Activated CD8-positive, alpha-beta memory T cell treated with anti-CD3 and anti-CD28 coated beads, Interleukin-2, amount 10 ng/mL, durations not matched to agents 7 days and 5 days (primary cell): Measurements from ENCODE around the gene TANC1. TPM values are rescaled to one million over a fixed set of nuclear protein-coding genes. Genes with fewer than 3 reads are reported as not detected.

Experiments
- ATAC-seq: fragments of 150-1000 bp; cut with Tn5 transposase; one replicate; pipeline ENCODE4 v1.10.0; 2021; ENCODE audit warnings: moderate library complexity
- CTCF ChIA-PET: fragments of 350-600 bp; sonication (Branson Sonifier 250); formaldehyde crosslinking; loops from one replicate; lab custom pipeline; 2021; ENCODE audit warnings: antibody characterized with exemption; lab: Charles Lee
- DNase-seq: peaks from one replicate; pipeline ENCODE4 v3.0.0-alpha.2; 2020
- H3K27ac Mint-ChIP-seq: one replicate; pipeline ENCODE4 v1.8.0; 2021; ENCODE audit warnings: mild to moderate bottlenecking, mixed read lengths
- H3K27me3 Mint-ChIP-seq: one replicate; pipeline ENCODE4 v1.8.0; 2021; ENCODE audit warnings: mixed read lengths
- H3K36me3 Mint-ChIP-seq: one replicate; pipeline ENCODE4 v1.8.0; 2021; ENCODE audit warnings: mild to moderate bottlenecking, mixed read lengths
- H3K4me1 Mint-ChIP-seq: one replicate; pipeline ENCODE4 v1.8.0; 2021; ENCODE audit warnings: mixed read lengths
- H3K4me3 Mint-ChIP-seq: one replicate; pipeline ENCODE4 v1.8.0; 2021; ENCODE audit warnings: mild to moderate bottlenecking, moderate library complexity, mixed read lengths
- H3K9me3 Mint-ChIP-seq: one replicate; pipeline ENCODE4 v1.8.0; 2022; ENCODE audit warnings: low read depth, mixed read lengths
- total RNA-seq, 2 experiments: library from RNA; stranded (reverse); gene quantifications; one replicate each; pipeline ENCODE4 v1.2.3, GENCODE V29; 2021

Gene TANC1
- total RNA-seq, 2 experiments from 2014 or later: 0.16 to 0.20 TPM

DNA sequence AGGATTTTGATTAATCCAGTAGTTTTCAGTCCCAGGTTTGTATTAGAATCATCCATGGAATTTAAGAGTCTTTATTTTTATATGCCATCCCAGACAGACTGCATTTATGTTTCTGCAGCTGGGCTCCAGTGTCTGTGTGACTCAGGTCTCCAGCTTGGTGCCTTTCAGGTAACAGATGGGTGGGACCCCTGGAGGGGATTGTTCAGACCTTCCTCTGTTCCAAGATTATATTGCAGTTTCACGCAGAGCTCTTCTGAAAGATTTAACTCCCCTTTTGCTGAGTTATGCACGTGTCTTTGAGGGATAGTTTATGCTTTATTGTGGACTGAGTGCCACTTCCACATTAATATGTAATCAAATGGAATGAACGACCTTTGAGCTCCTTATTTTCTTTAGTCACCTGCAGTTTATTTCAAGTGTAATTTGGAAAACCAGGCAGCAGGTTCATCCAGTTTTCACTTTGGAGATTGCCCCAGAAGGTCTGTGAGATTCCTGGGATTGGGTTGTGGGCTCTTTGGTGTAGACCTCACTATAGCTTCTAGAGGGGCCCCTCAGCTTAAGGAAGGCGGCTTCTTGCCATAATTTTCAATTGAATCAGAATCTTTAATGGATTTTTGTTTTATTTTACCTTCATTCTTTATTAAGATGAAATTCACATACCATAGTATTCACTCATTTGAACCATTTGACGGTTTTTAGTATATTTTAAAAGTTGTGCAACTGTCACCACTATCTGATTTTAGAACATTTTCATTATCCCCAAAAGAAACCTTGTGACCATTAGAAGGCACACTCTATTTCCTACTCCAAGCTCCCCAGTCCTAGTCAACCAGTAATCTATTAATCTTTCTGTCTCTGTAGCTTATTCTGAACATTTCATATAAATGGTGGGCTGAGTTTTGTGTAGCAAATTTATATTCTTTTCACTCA lies 183.0 kb downstream of the TANC1 start:
- Mint-ChIP-seq H3K4me1 (no peaks in the 10 kb centered on the region), H3K9me3 (no peaks in the 10 kb centered on the region), H3K27me3 (peaks cover 24% of the 10 kb centered on the region), H3K27ac (no peak overlapping the region), H3K36me3 (no peaks in the 10 kb centered on the region), H3K4me3 (no peak overlapping the region)
- CTCF ChIA-PET: no interaction called here
- no peak for ATAC-seq
- DNase-seq: no peak

DNA sequence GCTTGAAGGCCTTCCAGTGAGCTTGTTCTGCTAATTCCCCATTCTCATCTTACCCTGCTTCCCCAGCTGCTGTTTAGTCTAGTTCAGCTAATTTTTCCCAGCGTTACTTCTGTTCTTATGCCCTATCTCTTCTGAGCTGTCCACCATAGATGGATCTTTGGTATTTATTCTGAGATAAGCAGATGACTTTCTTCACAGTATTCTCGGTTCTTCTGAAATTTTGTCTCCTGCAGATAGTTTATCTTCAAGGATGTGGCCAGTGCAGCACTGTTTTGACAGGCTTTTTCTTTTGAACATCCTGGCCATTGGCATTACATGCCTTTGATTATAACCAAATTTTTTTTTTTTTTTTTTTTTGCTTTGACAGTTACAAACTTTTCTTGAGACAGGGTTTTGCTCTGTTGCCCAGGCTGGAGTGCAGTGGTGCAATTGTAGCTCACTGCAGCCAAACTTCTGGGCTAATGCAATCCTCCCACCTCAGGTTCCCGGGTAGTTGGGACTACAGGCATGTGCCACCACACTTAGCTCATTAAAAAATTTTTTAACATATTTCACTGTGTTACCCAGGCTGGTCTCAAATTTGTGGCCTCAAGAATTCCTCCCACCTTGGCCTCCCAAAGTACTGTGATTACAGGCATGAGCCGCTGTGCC lies 183.8 kb downstream of the TANC1 start:
- H3K4me1 Mint-ChIP-seq: no peaks in the 10 kb centered on the region
- CTCF ChIA-PET: no interaction called here
- ATAC-seq (no peak), DNase-seq (no peak)
- H3K4me3 Mint-ChIP-seq: no peak overlapping the region
- no peaks in the 10 kb centered on the region for H3K36me3 Mint-ChIP-seq
- H3K27me3 Mint-ChIP-seq: peaks cover 20% of the 10 kb centered on the region
- H3K9me3 Mint-ChIP-seq: no peaks in the 10 kb centered on the region
- no peak overlapping the region for H3K27ac Mint-ChIP-seq

DNA sequence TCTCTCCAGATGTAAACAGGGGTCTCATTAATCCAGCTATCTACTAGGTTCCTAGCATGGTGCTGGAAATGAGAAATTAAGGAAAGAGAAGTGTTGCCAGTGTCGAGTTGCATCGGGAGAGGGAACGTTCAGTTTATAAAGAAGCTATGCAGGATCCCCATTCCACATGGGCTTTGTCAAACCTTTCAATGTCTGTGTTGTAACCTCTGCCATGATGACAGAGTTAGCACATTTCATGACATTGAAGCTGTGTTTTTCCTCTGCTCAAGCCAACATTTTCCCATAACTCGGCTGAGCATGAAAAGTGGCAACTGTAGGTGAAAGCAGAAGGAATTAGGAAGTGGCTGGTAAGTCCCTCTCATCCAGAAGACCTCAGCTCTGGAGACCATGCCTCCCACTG lies 184.6 kb downstream of the TANC1 start:
- Mint-ChIP-seq H3K4me1 (peaks cover 3% of the 10 kb centered on the region), H3K9me3 (no peaks in the 10 kb centered on the region), H3K4me3 (no peak overlapping the region), H3K27me3 (peaks cover 13% of the 10 kb centered on the region), H3K36me3 (no peaks in the 10 kb centered on the region), H3K27ac (no peak overlapping the region)
- CTCF ChIA-PET: no interaction called here
- DNase-seq (no peak), ATAC-seq (no peak)

DNA sequence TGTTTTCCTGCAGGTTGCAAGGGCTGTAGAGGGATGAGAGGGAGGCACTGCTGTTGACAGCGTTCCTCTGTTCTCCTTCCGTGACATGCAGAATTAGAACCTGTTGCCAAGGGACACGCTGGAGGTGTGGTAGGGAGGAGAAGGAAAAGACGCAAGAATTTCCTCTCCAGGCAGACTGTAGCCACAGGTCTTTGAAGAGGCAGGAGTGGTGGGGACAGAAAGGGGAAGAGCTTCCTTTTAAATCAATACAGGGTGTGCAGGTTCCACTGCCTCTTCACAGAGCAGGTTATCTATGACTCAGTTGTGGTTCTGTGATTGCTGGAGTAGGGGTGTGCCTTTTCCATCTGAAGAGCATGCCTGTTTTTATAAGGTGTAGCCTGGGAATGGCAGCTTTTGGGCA lies 185.0 kb downstream of the TANC1 start:
- CTCF ChIA-PET: no interaction called here
- ATAC-seq: no peak

DNA sequence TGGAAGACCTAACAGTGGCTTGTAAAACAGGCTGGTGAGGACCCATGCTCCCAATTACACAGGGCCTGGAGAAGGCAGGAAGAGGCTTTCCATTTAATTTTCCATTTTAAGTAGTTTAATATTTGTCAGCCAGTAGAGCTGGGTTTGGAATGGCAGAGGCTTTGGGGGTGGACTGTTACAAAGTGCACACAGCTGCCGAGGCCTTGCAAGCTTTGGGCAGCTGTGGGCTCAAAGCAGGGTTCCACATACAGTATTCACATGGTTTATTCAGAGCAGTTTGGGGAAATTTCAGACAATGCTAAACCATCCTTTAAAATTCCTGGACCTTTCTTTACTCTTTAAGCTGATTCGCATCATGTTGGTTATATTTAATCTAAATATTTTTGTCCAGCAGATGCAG lies 185.5 kb downstream of the TANC1 start:
- no peak overlapping the region for H3K27ac Mint-ChIP-seq
- no peak overlapping the region for H3K4me3 Mint-ChIP-seq
- H3K36me3 Mint-ChIP-seq: no peaks in the 10 kb centered on the region
- H3K27me3 Mint-ChIP-seq: peaks cover 15% of the 10 kb centered on the region
- DNase-seq (no peak), ATAC-seq (no peak)
- H3K9me3 Mint-ChIP-seq: no peaks in the 10 kb centered on the region
- CTCF ChIA-PET: no interaction called here
- H3K4me1 Mint-ChIP-seq: peaks cover 3% of the 10 kb centered on the region

More for the DNA sequence above, 185.0 kb downstream of the TANC1 start:
- no peak for DNase-seq
- no peaks in the 10 kb centered on the region for H3K9me3 Mint-ChIP-seq
- peaks cover 13% of the 10 kb centered on the region for H3K27me3 Mint-ChIP-seq
- no peak overlapping the region for H3K27ac Mint-ChIP-seq
- no peak overlapping the region for H3K4me3 Mint-ChIP-seq
- H3K4me1 Mint-ChIP-seq: peaks cover 3% of the 10 kb centered on the region
- no peaks in the 10 kb centered on the region for H3K36me3 Mint-ChIP-seq

DNA sequence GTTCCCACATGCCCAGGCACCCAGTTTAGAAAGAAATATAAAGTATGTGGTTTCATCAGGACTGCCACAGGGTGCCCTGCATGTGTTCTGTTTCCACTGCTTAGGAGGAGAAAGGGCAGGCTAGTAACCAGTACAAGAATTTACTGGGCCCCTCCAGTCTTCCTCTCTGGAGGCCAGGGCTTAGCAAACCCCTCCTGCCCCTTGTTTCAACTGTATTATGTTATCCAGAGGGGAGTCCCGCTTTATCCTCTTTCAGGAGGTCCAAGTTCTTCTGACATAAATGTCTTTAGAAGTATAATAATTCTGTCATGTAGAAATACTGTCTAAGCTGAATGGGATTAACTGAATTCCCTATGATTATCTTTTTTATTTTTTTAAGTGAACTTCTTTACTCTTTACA lies 185.9 kb downstream of the TANC1 start:
- Mint-ChIP-seq H3K27ac (no peak overlapping the region), H3K4me3 (no peak overlapping the region), H3K9me3 (no peaks in the 10 kb centered on the region), H3K4me1 (peaks cover 3% of the 10 kb centered on the region), H3K36me3 (no peaks in the 10 kb centered on the region), H3K27me3 (peaks cover 15% of the 10 kb centered on the region)
- CTCF ChIA-PET: no interaction called here
- ATAC-seq: no peak
- no peak for DNase-seq

DNA sequence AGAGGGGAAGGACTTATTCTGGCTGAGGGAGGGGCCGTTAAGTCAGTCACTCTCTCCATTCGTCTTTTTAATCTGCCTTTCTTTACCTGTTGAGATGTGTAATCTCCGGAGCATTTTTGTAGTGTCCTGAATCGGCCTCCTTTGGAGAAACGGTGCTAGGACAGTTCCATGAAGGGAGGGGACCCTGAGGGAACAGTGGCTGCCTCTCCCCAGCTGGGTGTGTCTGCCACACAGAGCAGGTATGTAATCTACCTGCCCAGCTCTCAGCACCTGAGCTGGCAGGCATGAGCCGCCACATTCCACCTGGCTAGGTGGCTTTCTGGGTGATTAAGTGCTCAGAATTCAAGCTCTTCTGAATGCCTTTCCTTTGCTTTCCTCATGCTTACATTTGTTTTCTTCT lies 186.9 kb downstream of the TANC1 start:
- Mint-ChIP-seq H3K4me1 (peaks cover 3% of the 10 kb centered on the region), H3K27me3 (peaks cover 15% of the 10 kb centered on the region)
- no peak for ATAC-seq

DNA sequence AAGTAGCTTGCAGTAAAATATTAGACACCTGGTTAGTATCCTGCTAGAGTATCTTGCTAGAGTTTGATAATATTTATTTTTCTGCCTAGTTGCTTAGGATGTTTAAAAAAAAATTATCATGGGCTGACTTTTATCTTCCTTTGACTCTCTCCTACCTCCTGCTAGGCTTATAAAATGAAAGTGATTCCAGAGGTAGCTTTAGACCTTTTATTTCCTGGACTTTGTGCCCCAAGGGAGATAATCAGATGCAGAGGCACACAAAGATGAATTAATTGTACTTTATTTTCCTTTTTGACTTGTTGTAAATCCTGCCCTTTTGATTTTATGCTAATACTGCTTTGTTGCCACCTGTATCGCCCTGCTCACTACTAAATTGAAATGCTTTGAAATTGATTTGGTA lies 187.4 kb downstream of the TANC1 start:
- DNase-seq (no peak), ATAC-seq (no peak)
- Mint-ChIP-seq H3K4me3 (no peak overlapping the region), H3K4me1 (peaks cover 3% of the 10 kb centered on the region), H3K9me3 (no peaks in the 10 kb centered on the region), H3K36me3 (no peaks in the 10 kb centered on the region), H3K27ac (no peak overlapping the region), H3K27me3 (peaks cover 15% of the 10 kb centered on the region)
- CTCF ChIA-PET: no interaction called here

More for the DNA sequence above, 186.9 kb downstream of the TANC1 start:
- Mint-ChIP-seq H3K9me3 (no peaks in the 10 kb centered on the region), H3K27ac (no peak overlapping the region), H3K4me3 (no peak overlapping the region), H3K36me3 (no peaks in the 10 kb centered on the region)
- CTCF ChIA-PET: no interaction called here
- DNase-seq: no peak

DNA sequence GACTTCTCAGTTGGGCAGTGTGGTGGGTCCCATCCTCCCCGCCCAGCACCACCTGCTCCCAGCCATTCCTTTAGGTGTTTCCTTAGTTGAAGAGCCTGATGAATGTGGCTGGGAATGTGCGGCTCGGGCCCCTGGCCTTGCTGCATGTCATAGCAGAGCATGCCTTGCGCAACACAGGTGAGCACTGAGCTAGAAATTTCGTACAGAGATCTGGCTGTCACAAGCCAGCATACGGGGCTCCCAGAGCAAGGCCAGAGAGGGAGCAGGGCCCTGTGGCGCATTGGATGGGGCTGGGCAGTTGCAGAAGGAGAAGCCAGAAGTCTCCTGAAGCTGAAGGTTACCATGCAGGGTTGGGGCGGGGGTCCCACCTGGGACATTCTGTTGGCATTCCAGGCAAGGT lies 188.4 kb downstream of the TANC1 start:
- CTCF ChIA-PET: no interaction called here
- H3K9me3 Mint-ChIP-seq: no peaks in the 10 kb centered on the region
- peaks cover 13% of the 10 kb centered on the region for H3K27me3 Mint-ChIP-seq
- DNase-seq: no peak
- peaks cover 6% of the 10 kb centered on the region for H3K4me1 Mint-ChIP-seq
- no peak for ATAC-seq
- no peak overlapping the region for H3K27ac Mint-ChIP-seq
- H3K4me3 Mint-ChIP-seq: no peak overlapping the region
- no peaks in the 10 kb centered on the region for H3K36me3 Mint-ChIP-seq

DNA sequence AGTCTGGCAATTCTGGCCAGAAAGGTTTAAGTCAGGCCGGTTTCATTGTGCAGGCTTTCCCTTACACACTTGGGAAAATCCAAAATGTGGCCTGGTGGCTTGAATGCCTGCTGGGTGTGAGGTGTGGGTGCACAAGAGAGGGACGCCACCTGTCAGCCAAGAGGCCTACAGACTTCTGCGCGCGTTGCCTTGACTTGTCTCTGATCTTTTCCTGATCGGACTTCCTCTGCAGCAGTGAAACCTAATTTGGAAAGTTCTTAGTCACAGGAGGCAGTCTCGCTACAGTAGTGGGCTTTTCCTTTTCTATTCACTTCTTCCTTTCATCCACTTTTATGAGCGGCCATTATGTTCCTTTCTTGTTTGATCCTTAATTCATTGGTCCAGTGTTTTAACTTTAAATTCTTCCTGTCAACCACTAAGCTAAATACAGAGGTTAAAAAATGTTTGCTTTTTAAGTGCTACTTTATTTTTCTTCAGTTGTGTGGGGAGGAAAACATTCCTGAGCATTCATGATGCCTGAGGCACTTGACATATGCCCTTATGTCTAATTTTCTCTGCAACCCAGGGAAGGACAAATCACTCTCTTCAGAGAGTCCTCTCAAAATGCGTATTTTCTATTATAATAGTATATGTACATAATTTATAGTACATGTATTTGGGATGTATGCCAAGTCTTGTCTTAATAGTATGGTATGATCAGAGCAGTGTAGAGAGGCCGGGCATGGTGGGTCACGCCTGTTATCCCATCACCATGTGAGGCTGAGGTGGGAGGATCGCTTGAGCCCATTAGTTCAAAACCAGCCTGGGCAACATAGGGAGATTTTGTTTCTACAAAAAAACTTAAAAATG lies 189.1 kb downstream of the TANC1 start:
- DNase-seq (no peak), ATAC-seq (no peak)
- CTCF ChIA-PET: no interaction called here
- H3K27ac Mint-ChIP-seq: no peak overlapping the region
- peaks cover 10% of the 10 kb centered on the region for H3K27me3 Mint-ChIP-seq
- H3K4me1 Mint-ChIP-seq: peaks cover 6% of the 10 kb centered on the region
- H3K9me3 Mint-ChIP-seq: no peaks in the 10 kb centered on the region
- no peaks in the 10 kb centered on the region for H3K36me3 Mint-ChIP-seq
- no peak overlapping the region for H3K4me3 Mint-ChIP-seq

DNA sequence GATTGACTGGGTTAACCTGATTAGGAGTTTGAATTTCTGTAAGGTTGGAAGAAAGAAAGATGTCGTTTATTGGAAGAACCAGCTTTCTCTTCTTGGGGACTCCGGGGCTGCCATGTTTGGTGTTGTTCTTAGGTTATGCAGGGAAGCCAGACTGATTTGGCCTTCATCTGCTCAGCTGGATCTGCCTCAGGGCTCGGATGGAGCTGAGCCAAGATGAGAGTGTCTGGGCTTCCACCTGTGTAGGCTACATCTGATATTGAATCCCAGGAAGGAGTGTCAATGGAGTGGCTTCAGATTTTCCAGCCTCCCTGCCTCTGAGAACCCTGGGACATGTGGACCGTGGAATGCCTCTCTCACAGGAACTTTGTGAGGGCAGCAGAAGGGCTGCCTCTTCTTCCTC lies 192.0 kb downstream of the TANC1 start:
- no peak overlapping the region for H3K27ac Mint-ChIP-seq
- peaks cover 6% of the 10 kb centered on the region for H3K4me1 Mint-ChIP-seq
- H3K36me3 Mint-ChIP-seq: no peaks in the 10 kb centered on the region
- ATAC-seq (no peak), DNase-seq (no peak)
- CTCF ChIA-PET: no interaction called here
- H3K27me3 Mint-ChIP-seq: peaks cover 6% of the 10 kb centered on the region
- no peak overlapping the region for H3K4me3 Mint-ChIP-seq
- no peaks in the 10 kb centered on the region for H3K9me3 Mint-ChIP-seq

DNA sequence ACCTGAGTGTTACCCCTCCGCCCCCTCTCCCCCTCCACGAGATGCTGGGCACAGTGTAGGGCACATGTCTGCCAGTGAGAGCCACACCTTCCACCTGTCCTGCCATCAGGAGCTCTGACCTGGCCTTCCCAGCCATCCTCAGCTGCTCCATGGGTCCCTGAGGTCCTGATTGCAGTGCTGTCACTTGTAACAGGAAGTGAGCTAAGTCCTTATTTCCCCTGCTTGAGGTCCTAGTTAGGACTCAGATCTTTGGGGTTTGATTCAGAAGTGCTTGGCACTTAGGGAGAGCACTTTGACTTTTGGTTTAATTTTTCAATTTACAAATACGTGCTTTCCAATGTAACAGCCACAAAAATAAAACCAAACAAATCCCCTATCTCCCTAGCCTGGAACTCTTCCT lies 192.5 kb downstream of the TANC1 start:
- DNase-seq (no peak), ATAC-seq (no peak)
- Mint-ChIP-seq H3K36me3 (no peaks in the 10 kb centered on the region), H3K4me3 (no peak overlapping the region), H3K4me1 (peaks cover 6% of the 10 kb centered on the region), H3K9me3 (no peaks in the 10 kb centered on the region), H3K27ac (no peak overlapping the region), H3K27me3 (peaks cover 4% of the 10 kb centered on the region)
- CTCF ChIA-PET: no interaction called here

DNA sequence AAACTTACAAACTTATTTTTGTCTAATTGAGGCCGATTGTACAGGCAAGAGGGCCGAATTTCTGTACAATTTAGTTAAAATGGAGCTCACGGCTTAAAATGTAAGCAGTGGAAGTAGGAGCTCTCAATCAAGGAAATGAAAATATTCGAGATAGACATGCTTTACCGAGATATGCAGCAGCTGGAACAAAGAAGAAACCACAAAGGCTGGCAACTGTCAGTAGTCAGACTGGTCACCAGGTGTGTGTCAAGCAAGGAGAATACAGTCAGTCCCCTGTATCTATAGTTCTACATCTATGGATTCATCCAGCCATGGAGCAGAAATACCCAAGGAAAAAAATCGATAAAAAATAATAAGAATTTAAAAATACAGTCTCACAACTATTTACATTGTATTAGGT lies 195.5 kb downstream of the TANC1 start:
- H3K27ac Mint-ChIP-seq: no peak overlapping the region
- H3K9me3 Mint-ChIP-seq: no peaks in the 10 kb centered on the region
- H3K4me1 Mint-ChIP-seq: peaks cover 3% of the 10 kb centered on the region
- H3K27me3 Mint-ChIP-seq: no peaks in the 10 kb centered on the region
- CTCF ChIA-PET: interaction anchor here (0.8 to 1.4 kb wide), 3 partner anchors 23 to 45 kb away, joined by 3 read pairs; no protein-coding TSS in a partner anchor
- H3K36me3 Mint-ChIP-seq: no peaks in the 10 kb centered on the region
- ATAC-seq (no peak), DNase-seq (no peak)
- no peak overlapping the region for H3K4me3 Mint-ChIP-seq
